ENCODE data around the gene LRPAP1.

LRPAP1 gene

GRCh38 chr4:3483471-3483921, 48.7 kb downstream of the LRPAP1 start:
- TF ChIP-seq ZNF70 (CRISPR knock-in tag; IDR thresholded peaks at IDR 0.05) (no peak), ZFP3 (CRISPR knock-in tag; IDR thresholded peaks at IDR 0.05) (no peak), ZC3H10 (CRISPR knock-in tag; IDR thresholded peaks at IDR 0.05) (no peak), ZFP30 (CRISPR knock-in tag; IDR thresholded peaks at IDR 0.05) (no peak), CSDC2 (CRISPR knock-in tag; IDR thresholded peaks at IDR 0.05) (no peak), SNAI2 (CRISPR knock-in tag; IDR thresholded peaks at IDR 0.05) (no peak)
- TF ChIP-seq, protein P1, sequence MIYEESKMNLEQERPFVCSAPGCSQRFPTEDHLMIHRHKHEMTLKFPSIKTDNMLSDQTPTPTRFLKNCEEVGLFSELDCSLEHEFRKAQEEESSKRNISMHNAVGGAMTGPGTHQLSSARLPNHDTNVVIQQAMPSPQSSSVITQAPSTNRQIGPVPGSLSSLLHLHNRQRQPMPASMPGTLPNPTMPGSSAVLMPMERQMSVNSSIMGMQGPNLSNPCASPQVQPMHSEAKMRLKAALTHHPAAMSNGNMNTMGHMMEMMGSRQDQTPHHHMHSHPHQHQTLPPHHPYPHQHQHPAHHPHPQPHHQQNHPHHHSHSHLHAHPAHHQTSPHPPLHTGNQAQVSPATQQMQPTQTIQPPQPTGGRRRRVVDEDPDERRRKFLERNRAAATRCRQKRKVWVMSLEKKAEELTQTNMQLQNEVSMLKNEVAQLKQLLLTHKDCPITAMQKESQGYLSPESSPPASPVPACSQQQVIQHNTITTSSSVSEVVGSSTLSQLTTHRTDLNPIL (CRISPR knock-in tag; IDR thresholded peaks at IDR 0.05; ENCODE audit: low read depth) = no peak
- ATAC-seq = peak; percentile 11

GRCh38 chr4:3482707-3483106, 49.5 kb downstream of the LRPAP1 start:
- no peak for ATAC-seq
- no peak for TF ChIP-seq TOX (CRISPR knock-in tag; IDR thresholded peaks at IDR 0.05; ENCODE audit: borderline replicate concordance)
- no peak for TF ChIP-seq GLIS3 (CRISPR knock-in tag; IDR thresholded peaks at IDR 0.05)
- no peak for TF ChIP-seq ESRRG (CRISPR knock-in tag; IDR thresholded peaks at IDR 0.05)
- TF ChIP-seq, protein P2, sequence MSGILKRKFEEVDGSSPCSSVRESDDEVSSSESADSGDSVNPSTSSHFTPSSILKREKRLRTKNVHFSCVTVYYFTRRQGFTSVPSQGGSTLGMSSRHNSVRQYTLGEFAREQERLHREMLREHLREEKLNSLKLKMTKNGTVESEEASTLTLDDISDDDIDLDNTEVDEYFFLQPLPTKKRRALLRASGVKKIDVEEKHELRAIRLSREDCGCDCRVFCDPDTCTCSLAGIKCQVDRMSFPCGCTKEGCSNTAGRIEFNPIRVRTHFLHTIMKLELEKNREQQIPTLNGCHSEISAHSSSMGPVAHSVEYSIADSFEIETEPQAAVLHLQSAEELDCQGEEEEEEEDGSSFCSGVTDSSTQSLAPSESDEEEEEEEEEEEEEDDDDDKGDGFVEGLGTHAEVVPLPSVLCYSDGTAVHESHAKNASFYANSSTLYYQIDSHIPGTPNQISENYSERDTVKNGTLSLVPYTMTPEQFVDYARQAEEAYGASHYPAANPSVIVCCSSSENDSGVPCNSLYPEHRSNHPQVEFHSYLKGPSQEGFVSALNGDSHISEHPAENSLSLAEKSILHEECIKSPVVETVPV (CRISPR knock-in tag; IDR thresholded peaks at IDR 0.05) = no peak
- no peak for TF ChIP-seq CSDC2 (CRISPR knock-in tag; IDR thresholded peaks at IDR 0.05)
- TF ChIP-seq PPARA (CRISPR knock-in tag; IDR thresholded peaks at IDR 0.05; ENCODE audit: borderline replicate concordance) = no peak
- TF ChIP-seq ARNTL (CRISPR knock-in tag; IDR thresholded peaks at IDR 0.05; ENCODE audit: borderline replicate concordance, low read depth) = no peak
- no peak for TF ChIP-seq BACH2 (CRISPR knock-in tag; IDR thresholded peaks at IDR 0.05; ENCODE audit: borderline replicate concordance)
- no peak for TF ChIP-seq ZNF565 (CRISPR knock-in tag; conservative IDR thresholded peaks at IDR 0.05; ENCODE audit: low read depth)

GRCh38 chr4:3481783-3482393, 50.3 kb downstream of the LRPAP1 start:
- ATAC-seq = no peak
- TF ChIP-seq TSHZ2 (CRISPR knock-in tag; IDR thresholded peaks at IDR 0.05) (no peak), SNAI2 (CRISPR knock-in tag; IDR thresholded peaks at IDR 0.05) (no peak), ZFP30 (CRISPR knock-in tag; IDR thresholded peaks at IDR 0.05) (no peak), TOX (CRISPR knock-in tag; IDR thresholded peaks at IDR 0.05; ENCODE audit: borderline replicate concordance) (no peak)

DNA sequence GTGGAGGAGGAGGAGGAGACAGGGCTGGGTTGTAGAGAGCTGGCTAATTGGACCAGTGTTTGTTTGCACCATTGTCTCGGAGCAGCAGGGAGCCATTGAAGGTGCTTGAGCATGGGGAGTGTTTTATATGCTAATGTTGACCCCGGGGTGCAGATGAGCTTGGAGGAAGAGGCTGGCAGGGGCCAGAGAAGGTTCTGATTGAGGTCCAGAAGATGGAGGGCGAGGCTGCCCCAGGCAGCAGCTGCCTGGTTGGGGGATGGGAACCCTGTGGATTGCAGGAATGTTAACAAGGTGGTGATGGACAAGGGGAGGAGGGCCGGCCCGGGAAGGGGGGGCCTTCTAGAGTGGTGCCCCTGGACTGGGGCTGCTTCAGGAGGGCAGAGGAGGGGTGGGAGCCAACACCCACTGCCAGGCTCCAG, 51.1 kb downstream of the LRPAP1 start:
- no peak for ATAC-seq
- TF ChIP-seq GLIS3 (CRISPR knock-in tag; IDR thresholded peaks at IDR 0.05) (no peak), ZNF565 (CRISPR knock-in tag; conservative IDR thresholded peaks at IDR 0.05; ENCODE audit: low read depth) (no peak), ARNTL (CRISPR knock-in tag; IDR thresholded peaks at IDR 0.05; ENCODE audit: borderline replicate concordance, low read depth) (no peak), PATZ1 (CRISPR knock-in tag; IDR thresholded peaks at IDR 0.05; ENCODE audit: borderline replicate concordance) (no peak), TCF4 (CRISPR knock-in tag; IDR thresholded peaks at IDR 0.05; ENCODE audit: borderline replicate concordance) (no peak), ZC3H10 (CRISPR knock-in tag; IDR thresholded peaks at IDR 0.05) (no peak), ZFP3 (CRISPR knock-in tag; IDR thresholded peaks at IDR 0.05) (no peak), PPARA (CRISPR knock-in tag; IDR thresholded peaks at IDR 0.05; ENCODE audit: borderline replicate concordance) (no peak), ISL1 (CRISPR knock-in tag; IDR thresholded peaks at IDR 0.05) (no peak), ZNF8 (CRISPR knock-in tag; IDR thresholded peaks at IDR 0.05) (no peak), CSDC2 (CRISPR knock-in tag; IDR thresholded peaks at IDR 0.05) (no peak), SNAI2 (CRISPR knock-in tag; IDR thresholded peaks at IDR 0.05) (no peak), BACH2 (CRISPR knock-in tag; IDR thresholded peaks at IDR 0.05; ENCODE audit: borderline replicate concordance) (no peak)
- TF ChIP-seq, protein P3, sequence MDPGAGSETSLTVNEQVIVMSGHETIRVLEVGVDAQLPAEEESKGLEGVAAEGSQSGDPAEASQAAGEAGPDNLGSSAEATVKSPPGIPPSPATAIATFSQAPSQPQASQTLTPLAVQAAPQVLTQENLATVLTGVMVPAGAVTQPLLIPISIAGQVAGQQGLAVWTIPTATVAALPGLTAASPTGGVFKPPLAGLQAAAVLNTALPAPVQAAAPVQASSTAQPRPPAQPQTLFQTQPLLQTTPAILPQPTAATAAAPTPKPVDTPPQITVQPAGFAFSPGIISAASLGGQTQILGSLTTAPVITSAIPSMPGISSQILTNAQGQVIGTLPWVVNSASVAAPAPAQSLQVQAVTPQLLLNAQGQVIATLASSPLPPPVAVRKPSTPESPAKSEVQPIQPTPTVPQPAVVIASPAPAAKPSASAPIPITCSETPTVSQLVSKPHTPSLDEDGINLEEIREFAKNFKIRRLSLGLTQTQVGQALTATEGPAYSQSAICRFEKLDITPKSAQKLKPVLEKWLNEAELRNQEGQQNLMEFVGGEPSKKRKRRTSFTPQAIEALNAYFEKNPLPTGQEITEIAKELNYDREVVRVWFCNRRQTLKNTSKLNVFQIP (CRISPR knock-in tag; IDR thresholded peaks at IDR 0.05; ENCODE audit: borderline replicate concordance, low read depth) = no peak
